ENCODE data around the gene GAK.
"Not testable (repeated sequence)": the region's sequence is repeated elsewhere in the genome, so short reads cannot be mapped to it uniquely, and the experiment has no call there.

The GAK gene

DNA sequence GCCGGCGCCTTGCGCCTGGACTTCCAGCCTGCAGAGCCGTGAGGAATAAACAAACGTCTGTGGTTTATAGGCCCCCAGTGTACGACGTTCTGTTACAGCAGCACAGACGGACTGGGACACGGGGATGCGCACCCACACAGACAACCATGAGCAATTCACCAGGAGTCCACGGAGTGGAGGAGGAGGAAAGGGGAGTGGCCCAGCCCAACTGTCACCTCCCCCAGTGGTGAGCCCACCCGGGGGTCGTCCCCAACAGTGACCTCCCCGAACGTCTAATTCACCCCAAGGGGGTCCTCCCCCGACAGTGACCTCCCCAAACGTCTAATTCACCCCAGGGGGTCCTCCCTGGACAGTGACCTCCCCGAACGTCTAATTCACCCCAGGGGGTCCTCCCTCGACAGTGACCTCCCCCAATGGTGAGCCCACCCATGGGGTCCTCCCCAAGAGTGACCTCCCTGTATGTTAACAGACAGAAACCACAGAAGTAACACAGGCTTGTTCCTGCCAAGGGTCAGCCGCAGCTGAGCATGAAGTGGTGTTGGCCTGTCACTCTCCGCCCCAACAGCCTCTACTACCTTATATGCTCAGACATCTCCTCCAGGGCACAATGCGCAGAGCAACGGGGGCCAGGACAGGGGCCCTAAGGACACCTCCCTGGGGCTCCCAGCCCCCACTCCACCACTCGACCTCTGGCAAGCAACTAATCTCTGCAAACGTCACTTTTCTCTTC lies 6.2 kb downstream of the GAK start:
- DNase-seq = no peak

DNA sequence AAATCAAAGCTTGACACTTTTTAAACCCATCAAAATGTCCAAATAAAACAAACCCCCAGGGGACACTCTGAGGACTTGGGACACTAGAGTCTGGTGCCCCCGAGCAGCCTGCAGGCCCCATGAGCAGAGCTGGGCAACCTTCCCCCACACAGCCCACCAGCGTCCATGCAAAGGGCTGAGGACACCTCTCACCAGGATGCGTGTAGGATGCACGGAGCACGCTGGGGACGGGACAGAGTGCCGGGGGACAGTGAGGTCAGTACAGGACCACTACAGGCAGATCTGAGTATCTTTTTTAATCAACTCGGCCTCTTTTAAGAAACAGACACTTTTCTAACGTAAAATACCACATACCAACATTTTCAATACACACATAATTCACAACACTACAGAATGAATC lies 6.9 kb downstream of the GAK start:
- no peak for DNase-seq

DNA sequence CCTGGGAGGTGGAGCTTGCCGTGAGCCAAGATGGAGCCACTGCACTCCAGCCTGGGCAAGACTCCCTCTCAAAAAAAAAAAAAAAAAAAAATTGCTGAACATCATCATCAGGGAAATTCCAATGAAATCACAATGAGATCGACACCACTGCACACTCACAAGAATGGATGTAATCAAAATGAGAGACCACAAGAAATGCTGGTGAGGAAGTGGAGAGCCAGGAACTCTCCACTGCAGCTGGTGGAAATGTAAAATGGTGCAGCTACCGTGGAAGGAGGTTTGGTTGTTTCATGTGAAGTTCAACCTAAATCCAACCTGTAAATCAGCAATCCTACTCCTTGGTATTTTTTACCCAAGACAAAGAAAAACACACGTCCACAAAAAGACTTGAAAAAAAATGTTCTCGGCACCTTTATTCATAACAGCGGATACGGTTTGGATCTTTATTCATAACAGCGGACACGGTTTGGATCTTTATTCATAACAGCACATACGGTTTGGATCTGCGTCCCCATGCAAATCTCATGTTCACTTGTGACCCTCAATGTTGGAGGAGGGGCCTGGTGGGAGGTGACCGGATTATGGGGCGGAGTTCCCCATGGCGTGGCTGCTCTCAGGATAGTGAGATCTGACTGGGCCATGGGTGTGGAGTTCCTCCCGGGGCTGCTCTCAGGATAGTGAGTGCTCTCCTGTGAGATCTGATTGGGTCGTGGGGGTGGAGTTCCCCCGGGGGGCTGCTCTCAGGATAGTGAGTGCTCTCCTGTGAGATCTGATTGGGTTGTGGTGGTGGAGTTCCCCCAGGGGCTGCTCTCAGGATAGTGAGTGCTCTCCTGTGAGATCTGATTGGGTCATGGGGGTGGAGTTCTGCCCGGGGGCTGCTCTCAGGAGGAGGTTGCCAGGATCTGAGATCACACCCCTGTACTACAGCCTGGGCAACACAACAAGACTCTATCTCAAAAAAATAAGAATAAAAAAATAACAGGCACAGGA lies 7.7 kb downstream of the GAK start:
- no peak for DNase-seq

DNA sequence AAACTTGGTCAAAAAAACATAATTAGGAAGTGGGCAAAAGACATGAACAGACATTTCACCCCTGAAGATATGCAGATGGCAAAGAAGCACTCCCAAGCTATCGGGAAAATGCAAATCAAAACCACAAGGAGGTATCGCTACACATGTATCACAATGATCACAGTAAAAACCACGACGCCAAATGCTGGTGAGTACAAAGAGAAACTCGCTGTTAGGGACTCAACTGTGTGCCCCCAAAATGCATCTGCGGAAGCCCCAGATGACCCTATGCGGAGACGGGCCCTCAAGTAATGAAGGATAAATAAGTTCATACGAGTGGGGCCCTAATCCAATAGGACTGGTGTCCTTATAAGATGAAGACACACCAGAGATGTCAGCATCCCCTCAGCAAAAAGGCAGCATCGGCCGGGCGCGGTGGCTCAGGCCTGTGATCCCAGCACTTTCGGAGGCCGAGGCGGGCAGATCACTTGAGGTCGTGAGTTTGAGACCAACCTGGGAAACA lies 10.2 kb downstream of the GAK start:
- no peak for DNase-seq

GRCh38 chr4:919004-919680 lies 13.0 kb downstream of the GAK start:
- DNase-seq = not testable (repeated sequence)

GRCh38 chr4:918591-918990 lies 13.5 kb downstream of the GAK start:
- DNase-seq = not testable (repeated sequence)

DNA sequence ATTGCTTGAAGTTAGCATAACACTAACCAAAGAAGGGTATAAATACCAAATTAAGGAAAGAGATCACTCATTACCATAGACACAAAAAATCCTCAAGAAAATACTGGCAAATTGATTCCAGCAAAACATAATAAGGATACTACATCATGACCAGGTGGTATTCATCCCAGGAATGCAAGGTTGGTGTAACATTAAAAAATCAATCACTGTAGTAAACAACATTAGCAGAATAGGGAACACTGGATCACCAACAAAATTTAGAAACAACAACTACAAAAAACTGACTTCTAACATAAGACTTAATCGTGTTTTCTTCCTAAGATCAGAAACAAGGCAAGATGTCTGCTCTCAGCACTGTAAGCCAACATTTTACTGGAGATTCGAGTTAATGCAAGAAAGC lies 14.1 kb downstream of the GAK start:
- DNase-seq = no peak

DNA sequence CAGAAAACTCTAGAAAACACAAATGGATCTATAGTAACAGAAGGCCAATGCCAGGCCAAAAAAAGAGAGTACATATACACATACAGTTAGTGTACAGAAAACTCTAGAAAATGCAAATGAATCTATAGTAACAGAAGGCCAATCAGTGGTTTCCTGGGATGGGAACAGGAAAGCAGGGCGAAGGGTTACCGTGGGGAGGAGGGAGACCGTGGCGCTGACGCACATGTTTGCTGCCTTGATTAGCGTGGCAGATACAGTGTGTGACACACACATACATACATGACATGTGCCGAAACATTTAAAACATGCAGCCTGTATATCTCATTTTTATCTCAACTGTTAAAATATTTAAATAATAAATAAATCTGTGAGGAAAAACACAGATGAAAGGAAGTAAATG lies 14.7 kb downstream of the GAK start:
- DNase-seq = no peak

GRCh38 chr4:915595-915994 lies 16.5 kb downstream of the GAK start:
- DNase-seq = no peak

DNA sequence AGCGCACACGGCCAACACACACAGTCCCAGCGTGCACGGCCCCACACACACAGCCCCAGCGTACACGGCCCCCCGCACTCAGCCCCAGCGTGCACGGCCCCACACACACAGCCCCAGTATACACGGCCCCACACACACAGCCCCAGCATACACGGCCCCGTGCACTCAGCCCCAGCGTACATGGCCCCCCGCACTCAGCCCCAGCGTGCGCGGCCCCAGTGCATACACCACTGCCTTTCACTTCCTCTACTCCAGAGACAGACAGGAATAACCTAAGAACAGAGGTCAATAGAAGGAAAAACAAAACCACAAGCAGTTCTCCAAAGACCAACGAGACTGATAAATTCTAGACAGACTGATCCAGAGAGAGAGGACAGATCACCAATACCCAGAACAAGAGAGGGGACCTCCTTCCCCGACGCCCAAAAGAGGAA lies 17.1 kb downstream of the GAK start:
- DNase-seq = no peak

GRCh38 chr4:914531-914930 lies 17.6 kb downstream of the GAK start:
- no peak for DNase-seq

DNA sequence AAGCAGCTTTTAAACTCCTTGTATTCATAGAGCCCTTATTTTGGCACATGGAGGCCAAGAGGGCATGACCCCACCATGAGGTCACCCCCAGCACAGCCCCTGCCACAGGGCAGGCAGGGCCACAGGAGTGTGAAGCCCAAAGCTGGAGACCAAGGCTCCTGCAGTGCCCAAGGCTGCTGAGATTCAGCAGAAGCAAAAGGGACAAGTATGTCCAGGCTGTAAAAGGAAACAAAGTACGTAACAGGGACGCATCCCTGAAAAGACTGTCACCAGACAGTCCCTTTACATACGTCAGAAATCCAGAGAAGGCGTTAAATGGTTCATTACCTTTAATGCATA lies 18.9 kb downstream of the GAK start:
- DNase-seq = no peak

DNA sequence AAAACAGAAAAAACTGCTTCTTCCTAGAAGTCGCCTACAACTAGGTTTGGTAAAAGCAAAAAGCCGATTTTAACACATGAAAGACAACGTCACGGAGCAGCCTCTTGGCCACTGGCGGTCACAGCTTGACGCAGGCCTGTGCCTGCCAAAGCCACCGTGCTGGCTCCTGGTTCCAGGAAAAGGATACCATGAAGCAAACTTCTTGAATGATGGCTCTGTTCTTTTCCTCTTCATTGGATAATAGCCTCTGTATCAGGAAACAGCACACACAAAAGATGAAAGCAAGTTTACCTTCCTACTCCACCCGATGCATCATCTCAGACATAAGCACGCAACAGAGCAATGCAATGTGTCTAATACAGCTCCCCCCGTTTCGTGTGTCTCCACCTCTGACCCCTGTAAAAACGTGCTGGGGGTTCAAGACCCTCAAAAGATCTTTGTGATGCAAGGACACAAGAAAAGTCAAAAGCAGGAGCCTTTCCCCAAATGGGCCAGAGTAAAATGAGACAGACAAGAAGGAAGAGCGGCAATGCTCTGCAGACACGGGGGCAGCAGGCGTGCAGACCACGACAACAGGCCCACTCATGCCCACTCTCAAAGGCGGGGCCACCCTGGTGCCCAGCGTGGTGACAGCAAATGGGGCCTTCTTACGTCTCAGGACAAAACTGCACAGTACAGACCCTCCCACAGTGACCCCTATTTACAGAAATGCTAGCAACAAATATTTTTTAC lies 19.4 kb downstream of the GAK start:
- no peak for DNase-seq

DNA sequence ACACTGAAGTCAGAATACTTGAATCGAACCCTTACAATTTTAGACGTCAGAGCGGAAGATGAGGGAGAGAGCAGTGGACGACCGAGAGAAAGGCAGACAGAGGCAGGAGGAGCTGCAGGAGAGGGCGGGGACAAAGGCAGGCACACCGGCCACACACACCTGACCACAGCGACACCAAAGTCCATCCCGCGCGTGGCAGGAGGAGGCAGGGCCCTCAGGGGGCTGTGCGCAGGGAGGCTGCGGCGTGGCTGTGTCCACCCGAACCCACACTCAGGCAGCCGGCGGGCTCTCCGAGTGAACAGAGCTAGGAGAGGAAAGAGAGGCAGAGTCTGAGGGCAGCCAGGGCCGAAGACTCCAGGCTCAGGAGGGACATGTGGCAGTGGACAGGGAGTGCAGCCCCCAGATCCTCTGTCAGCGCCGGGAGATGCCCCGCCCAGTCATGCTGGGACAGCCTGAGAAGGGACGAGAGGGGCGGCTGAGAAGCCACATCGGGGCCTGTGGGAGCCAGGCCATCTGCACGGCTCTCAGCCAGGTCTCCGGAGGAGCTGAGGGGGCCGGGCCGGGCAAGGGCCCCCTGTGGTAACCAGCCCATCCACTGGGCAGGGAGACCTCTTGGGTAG lies 20.1 kb downstream of the GAK start:
- DNase-seq = no peak

DNA sequence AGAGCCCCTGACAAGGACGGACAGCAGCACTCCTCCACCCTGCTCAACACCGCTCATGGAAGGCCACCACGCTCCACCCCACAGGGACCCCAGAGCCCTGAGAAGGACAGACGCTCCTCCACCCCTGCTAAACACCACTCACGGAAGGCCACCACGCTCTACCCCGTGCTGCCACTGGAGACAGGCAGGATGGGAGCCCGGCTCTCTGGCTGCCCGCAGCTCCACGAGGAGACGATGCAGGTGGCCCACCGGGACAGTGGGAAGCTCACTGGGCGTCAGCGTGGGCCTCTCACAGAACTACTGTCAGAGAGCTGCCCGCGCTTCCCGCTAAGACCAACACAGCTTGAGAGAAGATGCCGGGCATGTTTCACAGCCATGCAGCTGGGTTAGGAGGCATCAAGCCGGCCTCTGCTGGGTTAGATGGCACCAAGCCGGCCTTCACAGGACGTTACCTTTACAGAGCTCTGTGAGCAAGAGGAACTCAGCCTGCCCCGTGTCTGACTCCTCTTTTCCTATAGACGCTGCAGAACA lies 20.8 kb downstream of the GAK start:
- DNase-seq = no peak

- DNase-seq = no peak
Measured at GRCh38 chr4:910366-911091, 21.6 kb downstream of the GAK start.

DNA sequence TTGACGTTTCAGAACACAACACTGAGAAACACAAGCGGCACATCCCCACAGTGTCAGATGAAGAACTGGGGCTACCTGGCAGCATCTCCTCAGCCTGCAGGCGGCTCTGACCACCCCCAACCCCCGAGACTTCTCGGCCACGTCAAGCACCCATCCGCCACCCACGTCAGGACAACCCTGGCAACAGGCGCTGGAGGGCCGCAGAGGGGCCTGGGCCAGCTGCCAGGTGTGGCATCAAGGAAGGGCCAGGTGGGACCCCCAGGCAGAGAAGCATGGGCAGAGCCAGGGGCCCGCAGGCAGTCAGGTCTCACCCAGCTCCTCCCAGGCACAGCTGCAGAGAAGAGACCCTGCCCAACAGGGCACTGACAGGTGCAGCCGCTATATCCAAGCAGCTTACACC lies 22.3 kb downstream of the GAK start:
- no peak for DNase-seq

- DNase-seq = no peak
Measured at GRCh38 chr4:909131-909571, 23.0 kb downstream of the GAK start.

DNA sequence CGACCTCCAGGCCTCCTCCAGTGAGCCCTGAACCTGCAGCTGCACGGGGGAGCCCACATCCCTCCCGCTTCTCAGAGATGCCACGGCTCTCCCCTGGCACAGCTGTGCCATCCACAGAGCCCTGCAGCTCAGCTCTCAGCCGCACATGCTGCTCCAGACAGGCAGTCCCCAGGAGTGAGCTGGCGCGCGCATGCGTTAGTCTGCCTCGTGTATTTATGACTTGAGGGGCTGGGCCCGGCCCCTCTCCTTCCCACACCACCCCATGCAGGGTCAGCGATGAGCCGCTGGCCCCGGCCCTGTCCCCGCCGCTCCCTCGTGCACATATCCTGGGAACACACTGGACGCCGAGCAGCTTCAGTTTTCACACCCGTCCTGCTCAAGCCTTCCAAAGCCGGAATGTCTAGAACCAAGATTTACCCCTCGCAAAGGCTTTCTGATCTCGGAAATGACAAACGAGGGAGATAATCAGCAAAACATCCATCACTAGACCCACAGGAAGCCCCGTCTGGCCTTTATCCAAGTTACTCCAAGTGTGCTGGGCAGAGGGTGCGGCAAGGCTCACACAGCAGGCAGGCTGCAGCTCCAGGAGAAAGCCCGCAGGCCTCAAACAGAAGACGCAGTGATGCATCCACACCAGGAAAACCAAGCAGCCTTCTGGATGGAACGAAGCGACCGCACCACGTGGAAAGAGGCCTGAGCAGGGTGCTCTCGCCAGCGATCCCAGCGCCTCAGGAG lies 24.3 kb downstream of the GAK start:
- no peak for DNase-seq

DNA sequence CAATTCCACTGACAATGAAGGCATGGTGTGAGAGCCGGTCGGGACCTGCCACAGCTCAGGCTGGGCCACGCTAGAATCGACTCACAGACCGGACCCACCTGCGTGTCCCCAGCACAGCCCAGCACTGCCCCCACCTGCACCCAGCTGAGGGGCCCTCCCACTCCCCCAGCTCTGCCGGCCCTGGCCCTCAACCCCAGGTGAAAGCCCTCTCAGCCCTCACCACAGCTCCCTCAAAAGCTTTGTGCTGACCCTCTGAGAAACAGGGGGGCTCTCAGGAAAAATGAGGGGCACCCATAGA lies 25.1 kb downstream of the GAK start:
- DNase-seq = no peak

Data from activated gamma-delta T cell treated with Interleukin-2 at 50 U/mL for 16 hours (primary cell).